GM19043 (cell line): ENCODE results near the gene OR4C6.

Experiments used
- ATAC-seq: cut with Tn5 transposase; IDR thresholded peaks from one replicate; pipeline ENCODE4 v1.9.1; 2021; ENCODE audit warnings: low read depth; ENCODE audit not compliant: unreplicated experiment

OR4C6 gene

DNA sequence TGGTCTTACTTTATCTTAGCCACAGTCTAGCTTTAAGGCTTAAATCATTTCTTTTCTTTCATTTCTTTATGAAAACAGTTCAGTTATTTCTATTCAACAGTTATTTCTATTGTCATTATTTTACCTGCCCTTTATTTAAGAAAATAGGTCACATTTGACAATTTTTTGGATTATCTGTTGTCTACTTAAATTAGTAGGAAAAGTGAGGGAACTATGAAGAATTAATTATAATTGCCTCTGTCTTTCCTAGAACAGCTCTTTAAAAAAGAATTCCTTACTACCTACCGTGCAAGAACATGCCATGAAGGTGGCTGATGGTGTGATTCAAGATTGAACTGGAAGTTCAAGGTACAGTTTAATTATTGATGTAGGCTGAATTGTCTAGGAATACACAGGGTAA, at the start of gene OR4C6:
Gene OR4C6 (plus strand): TSS at position 301 of the 400 bp plus-strand sequence. CDS start 2,966 bp downstream, outside the sequence.
- no peak for ATAC-seq

DNA sequence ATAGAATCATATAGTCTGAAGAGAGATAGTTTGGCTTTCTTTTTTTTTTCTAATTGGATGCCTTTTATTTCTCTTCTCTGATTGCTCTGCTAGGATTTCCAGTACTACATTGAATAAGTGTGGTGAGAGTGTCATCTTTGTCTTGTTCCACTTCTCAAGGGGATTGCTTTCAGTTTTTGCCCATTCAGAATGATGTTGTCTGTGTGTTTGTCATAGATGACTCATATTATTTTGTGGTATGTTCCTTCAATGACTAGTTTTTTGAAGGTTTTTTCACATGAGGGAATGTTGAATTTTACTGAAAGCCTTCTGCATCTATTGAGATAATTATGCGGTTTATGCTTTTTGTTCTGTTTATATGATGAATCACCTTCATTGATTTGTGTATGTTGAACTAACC, 37.5 kb upstream of the OR4C6 start:
- ATAC-seq: no peak

DNA sequence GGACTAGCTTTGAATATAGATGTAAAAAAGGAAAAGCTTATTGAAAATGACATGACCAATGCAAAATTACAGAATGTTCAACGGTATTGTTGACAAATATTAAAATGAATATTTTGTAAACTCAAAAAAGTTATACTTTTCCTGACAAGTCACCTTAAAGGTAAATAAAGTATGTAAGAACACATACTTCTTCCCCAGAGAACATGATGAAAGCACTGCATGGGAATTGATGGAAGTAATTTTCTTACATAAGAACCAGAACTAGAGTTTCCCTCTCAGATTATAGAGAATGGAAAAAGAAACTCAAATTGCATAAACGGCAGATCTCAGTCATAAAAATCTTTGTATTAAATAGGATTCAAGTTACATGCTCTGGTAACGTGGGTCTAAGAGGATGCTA, 27.2 kb upstream of the OR4C6 start, which contains the start of gene OR4P4:
Gene OR4P4 (plus strand): TSS at position 301 of the 400 bp plus-strand sequence.
- ATAC-seq: no peak

DNA sequence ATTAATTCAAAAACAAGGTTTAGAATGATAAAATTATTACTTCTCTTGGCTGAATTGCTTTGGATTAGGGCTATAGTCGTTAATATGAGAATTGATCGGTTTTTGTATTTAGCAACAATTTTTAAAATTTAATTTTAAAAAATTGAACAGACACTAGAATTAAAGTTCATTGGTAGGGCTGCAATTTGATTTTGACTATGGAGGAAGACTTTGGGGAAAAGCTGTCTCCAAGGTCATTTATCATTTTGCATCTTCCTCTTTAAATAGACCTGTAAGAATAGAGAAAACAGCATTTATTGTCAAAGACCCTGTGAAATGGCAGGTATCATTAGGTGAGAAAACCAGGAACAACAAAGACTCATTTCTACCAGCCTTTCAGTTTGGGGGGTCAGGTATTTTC, 14.0 kb upstream of the OR4C6 start, which contains the start of gene OR4S2:
Gene OR4S2 (plus strand): TSS at position 301 of the 400 bp plus-strand sequence. CDS start 2,577 bp downstream, outside the sequence.
- no peak for ATAC-seq

- ATAC-seq: no peak
Observed at GRCh38 chr11:55652560-55652959, 9.4 kb upstream of the OR4C6 start.

DNA sequence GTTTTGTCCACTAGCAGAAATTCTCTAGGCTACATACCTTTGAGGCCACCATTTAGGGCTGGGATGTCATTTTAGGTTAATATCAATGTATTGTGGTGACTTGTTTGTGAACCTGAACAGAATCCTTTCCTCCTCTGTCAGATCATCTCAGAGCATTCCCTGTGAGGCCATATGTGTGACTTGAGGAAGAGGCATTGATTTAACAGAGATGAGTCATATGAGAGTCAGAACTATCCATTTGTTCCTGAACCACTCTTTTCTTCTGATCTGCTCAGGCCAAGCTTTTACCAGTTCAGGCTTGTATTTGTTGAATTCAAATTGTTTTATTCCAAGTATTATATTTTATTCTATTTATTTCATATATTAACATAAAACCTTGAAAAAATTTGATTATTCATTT, 6.9 kb upstream of the OR4C6 start:
- ATAC-seq: no peak

DNA sequence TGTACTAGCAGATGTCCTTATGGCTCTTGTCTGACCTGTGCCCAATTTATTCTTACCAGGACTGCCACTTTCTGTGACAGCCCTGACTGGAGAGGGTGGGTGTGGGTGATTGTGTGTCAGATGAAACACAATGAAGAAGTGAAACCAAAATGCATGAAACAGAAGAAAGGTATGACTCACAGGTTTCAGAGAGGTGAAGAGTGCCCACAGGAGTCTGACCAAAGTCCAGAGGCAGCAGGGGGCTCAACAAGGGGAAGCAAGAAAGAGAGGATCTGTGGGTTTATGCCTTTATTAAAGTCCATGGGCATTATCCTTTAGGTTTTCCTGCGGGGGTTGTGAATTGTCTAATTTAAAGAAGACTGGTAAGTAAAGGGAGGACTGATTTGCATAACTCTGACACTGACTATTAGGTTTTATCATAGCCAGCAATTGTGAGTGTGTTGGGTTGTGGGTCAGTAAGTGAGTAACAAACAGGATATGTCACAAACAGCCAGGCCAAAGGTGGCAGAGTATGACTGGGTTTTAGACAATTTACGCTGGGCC, 3.9 kb upstream of the OR4C6 start:
- peak; percentile 96 for ATAC-seq

GRCh38 chr11:55658608-55659007, 3.4 kb upstream of the OR4C6 start:
- ATAC-seq: peak; percentile 18

DNA sequence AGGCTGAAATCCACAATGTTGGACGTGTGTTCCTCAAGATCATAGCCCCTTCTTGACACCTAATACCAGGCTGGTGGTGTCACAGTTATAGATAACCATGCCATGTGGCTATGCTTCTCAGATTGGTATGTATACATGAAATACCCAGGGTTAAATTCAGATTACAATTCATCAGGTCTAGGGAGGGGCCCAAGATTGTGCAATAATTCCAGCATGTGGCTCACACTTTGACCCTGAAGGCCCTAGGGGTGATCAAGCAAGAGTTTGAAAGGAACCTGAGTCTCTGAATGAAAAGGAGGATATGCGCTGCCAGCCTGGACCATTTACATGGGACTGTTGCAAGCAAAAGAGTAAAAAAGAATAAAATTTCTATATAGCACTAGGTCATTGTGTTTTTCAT, 7.4 kb downstream of the OR4C6 start:
- no peak for ATAC-seq

DNA sequence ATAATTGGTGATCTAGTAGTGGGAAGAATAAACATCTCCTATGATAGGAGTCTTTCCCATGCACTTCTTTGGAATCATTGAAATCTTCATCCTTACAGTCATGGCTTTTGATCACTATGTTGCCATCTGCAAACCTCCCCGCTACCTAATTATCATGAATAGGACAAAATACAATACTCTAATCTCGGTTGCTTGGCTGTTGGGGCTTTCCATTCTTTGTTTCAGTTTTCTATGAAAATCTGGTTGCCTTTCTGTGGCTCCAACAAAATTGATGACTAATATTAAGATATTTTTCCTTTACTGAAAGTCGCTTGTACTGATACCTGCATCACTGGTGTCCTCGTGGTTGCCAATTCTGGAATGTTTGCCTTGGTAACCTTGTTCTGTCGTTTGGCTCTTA, 11.9 kb downstream of the OR4C6 start:
- ATAC-seq: no peak

GRCh38 chr11:55697817-55698216, 35.8 kb downstream of the OR4C6 start:
- ATAC-seq: no peak

DNA sequence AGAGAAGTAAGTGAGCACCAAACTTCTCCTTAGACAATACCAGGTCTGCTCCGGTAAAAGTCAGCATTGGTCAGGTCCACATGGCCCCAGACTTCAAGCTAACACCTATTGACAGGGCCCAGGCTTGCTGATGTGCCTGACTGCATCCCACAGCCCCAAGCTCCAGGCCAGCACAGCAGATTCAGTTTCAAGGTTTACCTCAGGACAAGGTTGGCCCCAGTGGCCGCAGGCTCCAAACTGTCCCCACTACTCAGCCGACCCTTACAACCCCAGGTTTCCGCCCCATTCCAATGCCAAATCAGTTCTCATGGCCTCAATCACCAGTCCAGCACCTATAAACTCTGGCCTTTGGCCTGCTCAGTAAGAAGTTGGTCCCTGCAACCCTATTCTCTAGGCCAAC, 39.4 kb downstream of the OR4C6 start:
- no peak for ATAC-seq

DNA sequence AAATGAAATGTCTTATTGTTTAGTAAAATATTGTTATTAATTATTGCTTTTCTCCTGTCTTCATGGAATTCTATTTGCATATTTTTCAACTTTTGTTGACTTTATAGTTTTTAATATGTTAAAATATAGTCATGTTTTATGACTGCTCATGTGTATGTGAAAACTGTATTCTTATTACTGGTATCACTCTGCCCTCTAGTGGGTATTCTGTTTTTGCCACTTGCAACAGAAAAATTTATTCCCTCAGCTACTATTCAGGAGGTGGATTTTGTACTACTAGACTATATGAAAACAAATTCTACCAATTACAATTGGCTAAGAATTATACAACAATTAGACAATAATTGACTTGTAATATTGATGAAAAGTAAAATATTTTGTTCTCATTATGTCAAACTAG, 45.0 kb downstream of the OR4C6 start:
- no peak for ATAC-seq

- no peak for ATAC-seq
Observed at GRCh38 chr11:55714982-55715888, 53.2 kb downstream of the OR4C6 start.
